Measurements from ENCODE around the gene LMOD3.

DNA sequence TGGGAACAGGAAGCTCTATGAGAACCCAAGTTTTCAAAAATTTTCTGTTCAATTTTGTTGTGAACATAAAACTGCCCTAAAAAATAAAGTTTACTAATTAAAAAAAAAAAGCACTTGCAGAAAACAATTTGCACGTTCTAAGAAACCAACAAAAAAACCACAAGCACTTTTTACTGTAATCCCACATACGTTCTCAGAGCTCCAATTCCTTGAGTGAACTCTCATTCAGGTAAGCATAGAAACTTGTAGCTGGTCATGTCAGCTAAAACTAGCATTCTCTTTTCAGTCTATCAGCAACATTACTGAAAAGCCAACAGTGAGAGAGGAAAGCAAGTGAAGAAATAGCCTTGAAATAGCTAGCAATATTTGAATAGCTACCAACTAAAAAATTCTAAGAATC, 58.8 kb downstream of the LMOD3 start:
- TF ChIP-seq, protein P1, sequence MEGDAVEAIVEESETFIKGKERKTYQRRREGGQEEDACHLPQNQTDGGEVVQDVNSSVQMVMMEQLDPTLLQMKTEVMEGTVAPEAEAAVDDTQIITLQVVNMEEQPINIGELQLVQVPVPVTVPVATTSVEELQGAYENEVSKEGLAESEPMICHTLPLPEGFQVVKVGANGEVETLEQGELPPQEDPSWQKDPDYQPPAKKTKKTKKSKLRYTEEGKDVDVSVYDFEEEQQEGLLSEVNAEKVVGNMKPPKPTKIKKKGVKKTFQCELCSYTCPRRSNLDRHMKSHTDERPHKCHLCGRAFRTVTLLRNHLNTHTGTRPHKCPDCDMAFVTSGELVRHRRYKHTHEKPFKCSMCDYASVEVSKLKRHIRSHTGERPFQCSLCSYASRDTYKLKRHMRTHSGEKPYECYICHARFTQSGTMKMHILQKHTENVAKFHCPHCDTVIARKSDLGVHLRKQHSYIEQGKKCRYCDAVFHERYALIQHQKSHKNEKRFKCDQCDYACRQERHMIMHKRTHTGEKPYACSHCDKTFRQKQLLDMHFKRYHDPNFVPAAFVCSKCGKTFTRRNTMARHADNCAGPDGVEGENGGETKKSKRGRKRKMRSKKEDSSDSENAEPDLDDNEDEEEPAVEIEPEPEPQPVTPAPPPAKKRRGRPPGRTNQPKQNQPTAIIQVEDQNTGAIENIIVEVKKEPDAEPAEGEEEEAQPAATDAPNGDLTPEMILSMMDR (IDR thresholded peaks at IDR 0.05) = no peak
- TF ChIP-seq EZH2 (IDR thresholded peaks at IDR 0.05) (no peak), EZH2phosphoT487 (IDR thresholded peaks at IDR 0.05) (no peak)
